Smooth muscle cell (in vitro differentiated cells): ENCODE measurements around the gene IL3RA. TPM values are rescaled to one million over a fixed set of nuclear protein-coding genes. Genes with fewer than 3 reads are reported as not detected.

Experiments
- DNase-seq: peaks from one replicate; lab custom pipeline; 2025; ENCODE audit not compliant: unreplicated experiment; lab: John Stamatoyannopoulos, UW
- H2AFZ ChIP-seq: fragments of 200-600 bp; sonication (generic); 2 replicates; pipeline ENCODE4 v1.6.0; 2016; ENCODE audit warnings: antibody characterized with exemption, low read depth, mild to moderate bottlenecking
- H3F3A ChIP-seq: fragments of 200-600 bp; sonication (generic); 2 replicates; pipeline ENCODE4 v1.6.0; 2017; ENCODE audit warnings: antibody characterized with exemption, low read depth
- H3K27ac ChIP-seq: fragments of 200-600 bp; sonication (generic); 2 replicates; pipeline ENCODE4 v1.5.1; 2016; ENCODE audit warnings: low read depth, mild to moderate bottlenecking
- H3K27me3 ChIP-seq: fragments of 200-600 bp; sonication (generic); 2 replicates; pipeline ENCODE4 v1.6.1; 2016; ENCODE audit warnings: low read depth, mild to moderate bottlenecking
- H3K36me3 ChIP-seq: fragments of 200-600 bp; sonication (generic); 2 replicates; pipeline ENCODE4 v1.5.1; 2016; ENCODE audit warnings: low read depth
- H3K4me1 ChIP-seq: fragments of 200-600 bp; sonication (generic); 2 replicates; pipeline ENCODE4 v1.5.1; 2016; ENCODE audit warnings: low read depth
- H3K4me2 ChIP-seq: fragments of 200-600 bp; sonication (generic); 2 replicates; pipeline ENCODE4 v1.6.0; 2016; ENCODE audit warnings: mild to moderate bottlenecking
- H3K4me3 ChIP-seq: fragments of 200-600 bp; sonication (generic); 2 replicates; pipeline ENCODE4 v1.5.1; 2016; ENCODE audit warnings: mild to moderate bottlenecking
- H3K79me2 ChIP-seq: fragments of 200-600 bp; sonication (generic); 2 replicates; pipeline ENCODE4 v1.6.0; 2016; ENCODE audit warnings: low read depth, mild to moderate bottlenecking
- H3K9ac ChIP-seq: fragments of 200-600 bp; sonication (generic); 2 replicates; pipeline ENCODE4 v1.6.0; 2016; ENCODE audit warnings: low read depth
- H3K9me3 ChIP-seq: fragments of 200-600 bp; sonication (generic); replicated peaks from 2 replicates; pipeline ENCODE4 v1.5.1; 2016; ENCODE audit warnings: low read depth
- H4K20me1 ChIP-seq: fragments of 200-600 bp; sonication (generic); 2 replicates; pipeline ENCODE4 v1.6.0; 2016; ENCODE audit warnings: low read depth
- WGBS: methylation state at CpG from one replicate; pipeline ENCODE4 v1.1.7; 2016; ENCODE audit warnings: low lambda C conversion rate; 5-methylcytosine and 5-hydroxymethylcytosine counted together
- polyA plus RNA-seq: library from polyadenylated mRNA; unstranded; fragments of >200 nt; fragmentation: Nextera tagmentation; extraction: Ambion mirVana; gene quantifications from 2 replicates; pipeline ENCODE4 v1.2.1, GENCODE V29; 2016
- total RNA-seq: library from RNA; depleted of rRNA; stranded (reverse); fragments of >200 nt; gene quantifications from 2 replicates; pipeline ENCODE4 v1.2.3, GENCODE V29; 2014
- TF ChIP-seq, protein P1 (sequence below): fragments of 200-600 bp; sonication (generic); IDR thresholded peaks from 2 replicates; pipeline ENCODE4 v1.5.1; 2017; ENCODE audit warnings: borderline replicate concordance, mild to moderate bottlenecking, antibody characterized with exemption; ENCODE audit not compliant: insufficient read depth, poor library complexity, severe bottlenecking

IL3RA gene
- total and polyA plus RNA-seq, 2 experiments from 2014 or later, result 0.24 TPM; not detected in 1

DNA sequence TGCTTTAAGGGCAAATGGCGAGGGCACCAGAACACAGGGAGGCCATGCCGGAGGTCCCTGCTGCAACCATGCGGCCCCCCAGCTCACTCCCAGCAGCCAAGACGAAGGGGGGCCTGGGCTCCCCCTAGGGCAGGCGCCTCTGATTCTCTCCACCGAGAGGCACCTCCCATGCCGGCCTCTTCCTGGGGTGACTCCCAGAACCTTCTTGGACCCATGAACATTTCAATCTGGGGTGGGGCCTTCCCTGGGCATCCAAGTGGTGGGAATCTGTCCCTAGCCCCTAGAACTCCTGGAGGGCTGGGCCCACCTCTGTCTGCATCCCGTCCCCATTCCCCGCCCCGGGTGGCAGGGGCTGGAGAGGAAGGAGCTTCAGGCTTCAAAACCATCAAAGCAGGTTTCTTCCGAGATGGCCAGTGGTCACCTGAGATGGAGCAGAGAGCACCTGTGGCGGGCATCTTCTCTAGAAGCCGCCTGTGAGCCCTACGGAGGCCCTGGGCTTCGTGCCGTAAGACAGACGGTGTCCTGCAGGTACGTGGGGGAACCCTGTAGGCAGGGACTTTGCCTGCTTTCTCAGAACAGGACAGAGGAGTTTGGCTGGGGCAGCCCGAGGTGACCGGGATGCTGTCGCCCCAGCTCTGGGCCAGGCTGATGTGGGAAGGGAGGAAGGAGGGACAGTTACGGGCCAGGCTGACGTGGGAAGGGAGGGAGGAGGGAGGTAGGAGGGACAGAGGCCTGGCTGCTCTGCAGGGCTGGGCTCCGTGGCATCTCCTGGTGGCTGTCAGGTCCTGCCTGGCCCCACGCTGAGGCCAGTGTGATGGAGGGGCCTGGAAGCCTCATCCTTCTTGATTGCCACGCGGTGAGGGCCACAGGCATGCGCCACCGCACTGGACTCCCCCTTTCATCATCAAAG is 62.1 kb downstream of the IL3RA start:
- TF ChIP-seq, protein P1, sequence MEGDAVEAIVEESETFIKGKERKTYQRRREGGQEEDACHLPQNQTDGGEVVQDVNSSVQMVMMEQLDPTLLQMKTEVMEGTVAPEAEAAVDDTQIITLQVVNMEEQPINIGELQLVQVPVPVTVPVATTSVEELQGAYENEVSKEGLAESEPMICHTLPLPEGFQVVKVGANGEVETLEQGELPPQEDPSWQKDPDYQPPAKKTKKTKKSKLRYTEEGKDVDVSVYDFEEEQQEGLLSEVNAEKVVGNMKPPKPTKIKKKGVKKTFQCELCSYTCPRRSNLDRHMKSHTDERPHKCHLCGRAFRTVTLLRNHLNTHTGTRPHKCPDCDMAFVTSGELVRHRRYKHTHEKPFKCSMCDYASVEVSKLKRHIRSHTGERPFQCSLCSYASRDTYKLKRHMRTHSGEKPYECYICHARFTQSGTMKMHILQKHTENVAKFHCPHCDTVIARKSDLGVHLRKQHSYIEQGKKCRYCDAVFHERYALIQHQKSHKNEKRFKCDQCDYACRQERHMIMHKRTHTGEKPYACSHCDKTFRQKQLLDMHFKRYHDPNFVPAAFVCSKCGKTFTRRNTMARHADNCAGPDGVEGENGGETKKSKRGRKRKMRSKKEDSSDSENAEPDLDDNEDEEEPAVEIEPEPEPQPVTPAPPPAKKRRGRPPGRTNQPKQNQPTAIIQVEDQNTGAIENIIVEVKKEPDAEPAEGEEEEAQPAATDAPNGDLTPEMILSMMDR, result no peak
- DNase-seq, result no peak
- Histone ChIP-seq H4K20me1 (peaks cover 7% of the 10 kb centered on the region), H3K4me1 (no peaks in the 10 kb centered on the region), H3K36me3 (no peaks in the 10 kb centered on the region), H3K27me3 (no peaks in the 10 kb centered on the region), H3K4me3 (no peak overlapping the region), H3K9me3 (no peaks in the 10 kb centered on the region), H3K4me2 (no peak overlapping the region), H2AFZ (no peak overlapping the region), H3K79me2 (peaks cover under 1% of the 10 kb centered on the region), H3K9ac (no peak overlapping the region), H3F3A (no peaks in the 10 kb centered on the region), H3K27ac (no peak overlapping the region)
- 80% methylated on average over 28 of the region's 29 CpGs for WGBS

DNA sequence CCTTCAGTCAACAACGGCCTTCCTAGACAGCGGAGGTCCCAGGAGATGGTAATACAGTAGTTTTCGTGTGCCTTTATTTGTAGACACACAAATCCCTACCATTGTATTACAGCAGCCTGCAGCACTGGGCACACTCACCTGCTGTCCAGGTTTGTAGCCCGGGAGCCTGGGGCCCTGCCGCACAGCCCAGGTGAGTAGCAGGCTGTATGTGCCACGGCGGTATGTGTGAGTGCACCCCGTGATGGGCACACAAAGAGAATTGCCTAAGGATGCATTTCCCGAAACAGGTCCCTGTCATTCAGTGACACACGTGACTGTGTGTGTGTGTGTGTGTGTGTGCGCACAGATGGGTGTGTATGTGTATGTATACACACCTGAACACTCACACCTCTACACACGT is 63.5 kb downstream of the IL3RA start:
- no peaks in the 10 kb centered on the region for H3K79me2 ChIP-seq
- no peaks in the 10 kb centered on the region for H3K4me1 ChIP-seq
- no peak overlapping the region for H3K4me2 ChIP-seq
- no peak overlapping the region for H2AFZ ChIP-seq
- no peaks in the 10 kb centered on the region for H3K36me3 ChIP-seq
- no peaks in the 10 kb centered on the region for H3K9me3 ChIP-seq
- H3K9ac ChIP-seq, result no peak overlapping the region
- no peak overlapping the region for H3K27ac ChIP-seq
- no peaks in the 10 kb centered on the region for H3K27me3 ChIP-seq
- 90% methylated on average over 12 of the region's 12 CpGs for WGBS
- H3F3A ChIP-seq, result no peaks in the 10 kb centered on the region
- H3K4me3 ChIP-seq, result no peak overlapping the region
- TF ChIP-seq, protein P1, result no peak
- peaks cover 7% of the 10 kb centered on the region for H4K20me1 ChIP-seq
- no peak for DNase-seq

DNA sequence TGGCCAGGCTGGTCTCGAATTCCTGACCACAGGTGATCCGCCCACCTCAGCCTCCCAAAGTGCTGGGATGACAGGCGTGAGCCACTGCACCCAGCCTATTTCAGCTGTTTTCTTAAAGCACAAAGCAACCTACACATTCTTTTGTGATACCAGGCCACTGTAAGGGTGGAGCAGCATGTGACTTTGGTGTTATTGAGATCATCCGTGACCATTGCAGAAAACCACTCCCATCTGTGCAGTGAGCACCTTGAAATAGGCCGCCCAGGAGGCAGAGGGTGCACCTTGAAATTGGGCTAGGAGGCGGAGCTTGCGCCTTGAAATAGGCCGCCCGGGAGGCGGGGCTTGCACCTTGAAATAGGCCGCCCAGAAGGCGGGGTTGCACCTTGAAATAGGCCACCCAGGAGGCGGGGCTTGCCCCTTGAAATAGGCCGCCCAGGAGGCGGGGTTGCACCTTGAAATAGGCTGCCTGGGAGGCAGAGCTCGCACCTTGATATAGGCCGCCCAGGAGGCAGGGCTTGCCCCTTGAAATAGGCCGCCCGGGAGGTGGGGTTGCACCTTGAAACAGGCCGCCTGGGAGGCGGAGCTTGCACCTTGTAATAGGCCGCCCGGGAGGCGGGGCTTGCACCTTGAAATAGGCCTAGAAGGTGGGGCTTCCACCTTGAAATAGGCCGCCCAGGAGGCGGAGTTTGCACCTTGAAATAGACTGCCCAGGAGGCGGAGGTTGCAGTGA is 64.3 kb downstream of the IL3RA start:
- H3K4me2 ChIP-seq, result no peak overlapping the region
- no peaks in the 10 kb centered on the region for H3K9me3 ChIP-seq
- no peak overlapping the region for H3K4me3 ChIP-seq
- peaks cover 2% of the 10 kb centered on the region for H4K20me1 ChIP-seq
- no peaks in the 10 kb centered on the region for H3F3A ChIP-seq
- TF ChIP-seq, protein P1, result no peak
- no peaks in the 10 kb centered on the region for H3K27me3 ChIP-seq
- H3K27ac ChIP-seq, result no peak overlapping the region
- no peaks in the 10 kb centered on the region for H3K36me3 ChIP-seq
- no peaks in the 10 kb centered on the region for H3K4me1 ChIP-seq
- no peak overlapping the region for H3K9ac ChIP-seq
- H3K79me2 ChIP-seq, result no peaks in the 10 kb centered on the region
- DNase-seq, result no peak
- H2AFZ ChIP-seq, result no peak overlapping the region
- 78% methylated on average over 27 of the region's 27 CpGs for WGBS
